PC-9 (cell line): ENCODE measurements around the gene RCE1. TPM values are rescaled to one million over a fixed set of nuclear protein-coding genes. Genes with fewer than 3 reads are reported as not detected.

Experiments
- BruUV-seq: library from RNA; stranded (reverse); fragments of 400-500 nt; replicated peaks from 2 replicates; lab custom pipeline; 2021; lab: Mats Ljungman, UMichigan
- CTCF ChIA-PET: fragments of 300-600 bp; sonication (Branson Sonifier 250); formaldehyde crosslinking; loops from one replicate; lab custom pipeline; 2022; ENCODE audit warnings: antibody characterized with exemption; lab: Charles Lee
- POLR2A ChIA-PET: fragments of 300-600 bp; sonication (Branson Sonifier 250); formaldehyde crosslinking; loops from one replicate; lab custom pipeline; 2022; ENCODE audit warnings: antibody characterized with exemption; ENCODE audit not compliant: unreplicated experiment; lab: Charles Lee
- DNase-seq, 2 experiments: peaks; one replicate each; pipeline versions ENCODE4 v3.0.0 to v3.0.0-alpha.2; 2015 to 2022; ENCODE audit warnings: mixed read lengths in 1 of 2
- H2AFZ ChIP-seq: fragments of 200-600 bp; sonication (generic); 2 replicates; pipeline ENCODE4 v1.8.1; 2017; ENCODE audit warnings: antibody characterized with exemption
- H3F3A ChIP-seq: fragments of 200-600 bp; sonication (generic); 2 replicates; pipeline ENCODE4 v1.8.1; 2017; ENCODE audit warnings: antibody characterized with exemption, mild to moderate bottlenecking, low read depth; ENCODE audit not compliant: insufficient read depth
- H3K27ac ChIP-seq: fragments of 200-600 bp; sonication (generic); 2 replicates; pipeline ENCODE4 v1.6.1; 2016; ENCODE audit warnings: mixed run types
- H3K27me3 ChIP-seq: fragments of 200-600 bp; sonication (generic); 2 replicates; pipeline ENCODE4 v1.6.1; 2016; ENCODE audit warnings: low read depth, mixed run types; ENCODE audit not compliant: insufficient read depth
- H3K36me3 ChIP-seq: fragments of 200-600 bp; sonication (generic); 2 replicates; pipeline ENCODE4 v1.6.1; 2016; ENCODE audit warnings: low read depth, mixed run types
- H3K4me1 ChIP-seq: fragments of 200-600 bp; sonication (generic); replicated peaks from 2 replicates; pipeline ENCODE4 v1.6.1; 2016; ENCODE audit warnings: mixed run types; ENCODE audit not compliant: insufficient read depth
- H3K4me2 ChIP-seq: fragments of 200-600 bp; sonication (generic); 2 replicates; pipeline ENCODE4 v1.6.1; 2017; ENCODE audit warnings: mixed run types
- H3K4me3 ChIP-seq: fragments of 200-600 bp; sonication (generic); 2 replicates; pipeline ENCODE4 v1.6.1; 2016; ENCODE audit warnings: mixed run types
- H3K79me2 ChIP-seq: fragments of 200-600 bp; sonication (generic); 2 replicates; pipeline ENCODE4 v1.6.1; 2017; ENCODE audit warnings: low read depth, mixed run types
- H3K9me2 ChIP-seq: fragments of 200-600 bp; sonication (generic); 2 replicates; pipeline ENCODE4 v1.8.1; 2017; ENCODE audit warnings: mild to moderate bottlenecking; ENCODE audit not compliant: insufficient read depth
- H3K9me3 ChIP-seq: fragments of 200-600 bp; sonication (generic); 2 replicates; pipeline ENCODE4 v1.8.1; 2016; ENCODE audit warnings: low read depth; ENCODE audit not compliant: insufficient read depth
- H4K20me1 ChIP-seq: fragments of 200-600 bp; sonication (generic); 2 replicates; pipeline ENCODE4 v1.8.1; 2017; ENCODE audit not compliant: insufficient read depth
- CTCF ChIP-seq: fragments of 200-600 bp; sonication (generic); conservative IDR thresholded peaks from 2 replicates; pipeline ENCODE4 v1.6.1; 2017; ENCODE audit warnings: mixed run types, antibody characterized with exemption, mild to moderate bottlenecking, moderate library complexity
- EZH2 ChIP-seq: fragments of 200-600 bp; sonication (generic); IDR thresholded peaks from 2 replicates; pipeline ENCODE4 v1.8.0; 2017; ENCODE audit warnings: antibody characterized with exemption, low read depth
- intact Hi-C: fragments of 100-400 bp; cut with micrococcal nuclease; formaldehyde crosslinking; loops from one replicate; pipeline ENCODE4 v1.10.0; 2022; ENCODE audit not compliant: unreplicated experiment
- total RNA-seq: library from RNA; stranded (reverse); gene quantifications from 2 replicates; pipeline ENCODE4 v1.2.3, GENCODE V29; 2021

Gene RCE1
- total RNA-seq, 1 experiment from 2014 or later = 42.9 TPM

- CTCF ChIA-PET = interaction anchor here (0.5 to 1.2 kb wide), 8 partner anchors 9 to 527 kb away, joined by 3 to 9 read pairs (median 4); partner anchors contain the start of gene KDM2A
- intact Hi-C loops = loop anchor here (1.0 kb wide), 2 partner anchors 27 to 94 kb away; no protein-coding TSS in a partner anchor
- peak; percentile 80 to 98 for DNase-seq
These were observed 12.6 kb downstream of the RCE1 start for GRCh38 chr11:66855574-66856495.

GRCh38 chr11:66856496-66857233 is 13.4 kb downstream of the RCE1 start, which contains the start of gene LRFN4:
TSS of gene LRFN4 (plus strand) at chr11:66857064. CDS start at chr11:66857745, 681 bp downstream.
- no peaks in the 10 kb centered on the region for H3K9me3 ChIP-seq
- no peak for DNase-seq
- ChIA-PET CTCF (interaction anchor here (0.6 to 1.2 kb wide), 5 partner anchors 10 to 461 kb away, joined by 3 to 9 read pairs (median 4); no protein-coding TSS in a partner anchor), POLR2A (interaction anchor here (0.6 to 1.0 kb wide), 8 partner anchors 10 to 782 kb away, joined by 3 to 18 read pairs (median 4); no protein-coding TSS in a partner anchor)
- peak within 1 kb of the TSS; percentile 85 for H2AFZ ChIP-seq
- H3K36me3 ChIP-seq = no peaks in the 10 kb centered on the region
- intact Hi-C loops = loop anchor here (1.0 kb wide), 2 partner anchors 27 to 94 kb away; no protein-coding TSS in a partner anchor
- H3K27ac ChIP-seq = peak within 1 kb of the TSS; percentile 33
- H4K20me1 ChIP-seq = no peaks in the 10 kb centered on the region
- no TSS peak for BruUV-seq
- H3K27me3 ChIP-seq = no peaks in the 10 kb centered on the region
- H3K79me2 ChIP-seq = 0 out of 2 replicates have a peak, but pooled peaks cover 5% of the 10 kb centered on the region
- no peak for TF ChIP-seq EZH2
- TF ChIP-seq CTCF = no peak
- H3K4me3 ChIP-seq = peak within 1 kb of the TSS; percentile 99
- H3K4me1 ChIP-seq = peaks cover 13% of the 10 kb centered on the region
- no peaks in the 10 kb centered on the region for H3K9me2 ChIP-seq
- H3F3A ChIP-seq = peaks cover 18% of the 10 kb centered on the region; the same call in 1 of the 2 replicates
- peak within 1 kb of the TSS; percentile 81 for H3K4me2 ChIP-seq

More at GRCh38 chr11:66855574-66856495, 12.6 kb downstream of the RCE1 start:
- peak overlapping the region; percentile 85 for H2AFZ ChIP-seq
- H3F3A ChIP-seq = peaks cover 18% of the 10 kb centered on the region; the same call in 1 of the 2 replicates
- H4K20me1 ChIP-seq = no peaks in the 10 kb centered on the region
- POLR2A ChIA-PET = interaction anchor here (0.6 to 1.0 kb wide), 11 partner anchors 10 to 783 kb away, joined by 3 to 18 read pairs (median 4); no protein-coding TSS in a partner anchor
- no peaks in the 10 kb centered on the region for H3K9me3 ChIP-seq
- TSS peak; percentile 96 for BruUV-seq
- peak overlapping the region; percentile 81 for H3K4me2 ChIP-seq
- H3K9me2 ChIP-seq = no peaks in the 10 kb centered on the region
- peak overlapping the region; percentile 99 for H3K4me3 ChIP-seq
- H3K27me3 ChIP-seq = no peaks in the 10 kb centered on the region
- TF ChIP-seq EZH2 (no peak), CTCF (no peak)
- H3K79me2 ChIP-seq = 0 out of 2 replicates have a peak, but pooled peaks cover 5% of the 10 kb centered on the region
- peak overlapping the region; percentile 33 for H3K27ac ChIP-seq
- H3K36me3 ChIP-seq = no peaks in the 10 kb centered on the region
- H3K4me1 ChIP-seq = peaks cover 13% of the 10 kb centered on the region
